Subcutaneous abdominal adipose tissue (tissue), 5 donors: ENCODE measurements around the gene CNTN5.
"Not testable (repeated sequence)": the region's sequence is repeated elsewhere in the genome, so short reads cannot be mapped to it uniquely, and the experiment has no call there.

ENCODE experiments used
- H3K27ac ChIP-seq: one replicate; pipeline ENCODE4 v1.7.0; 2013; ENCODE audit warnings: low read depth, mild to moderate bottlenecking, inconsistent platforms, low read length, moderate library complexity
- H3K27me3 ChIP-seq, 5 donors: one replicate each; pipeline ENCODE4 v1.7.0; 2013; ENCODE audit warnings: low read length in 5 of 5, inconsistent platforms in 1 of 5; ENCODE audit not compliant: control insufficient read depth in 5 of 5, insufficient read depth in 4 of 5
- H3K36me3 ChIP-seq, 5 donors: one replicate each; pipeline ENCODE4 v1.7.0; 2013; ENCODE audit warnings: low read length in 5 of 5; ENCODE audit not compliant: control insufficient read depth in 5 of 5, insufficient read depth in 5 of 5
- H3K4me1 ChIP-seq, 5 donors: one replicate each; pipeline ENCODE4 v1.7.0; 2013; ENCODE audit warnings: low read length in 5 of 5, mild to moderate bottlenecking in 3 of 5, moderate library complexity in 1 of 5; ENCODE audit not compliant: control insufficient read depth in 5 of 5, insufficient read depth in 5 of 5
- H3K4me3 ChIP-seq, 5 donors: one replicate each; pipeline ENCODE4 v1.7.0; 2013; ENCODE audit warnings: low read length in 5 of 5, low read depth in 1 of 5
- H3K9ac ChIP-seq, 5 donors: one replicate each; pipeline ENCODE4 v1.7.0; 2013; ENCODE audit warnings: low read length in 5 of 5, mild to moderate bottlenecking in 4 of 5, moderate library complexity in 3 of 5
- H3K9me3 ChIP-seq, 5 donors: one replicate each; pipeline ENCODE4 v1.7.0; 2013; ENCODE audit warnings: low read length in 5 of 5; ENCODE audit not compliant: control insufficient read depth in 5 of 5
- donor health status: healthy.
- donor health status: healthy.
- donor health status: healthy.
- donor health status: healthy.
- donor health status: healthy.

The CNTN5 gene

GRCh38 chr11:100257238-100257803, 1236.6 kb downstream of the CNTN5 start:
- not testable (repeated sequence) for H3K36me3 ChIP-seq, H3K4me1 ChIP-seq, H3K27ac ChIP-seq, H3K4me3 ChIP-seq, H3K27me3 ChIP-seq, H3K9ac ChIP-seq, H3K9me3 ChIP-seq

- Histone ChIP-seq H3K27me3 (no peaks in the 10 kb centered on the region), H3K4me1 (no peaks in the 10 kb centered on the region), H3K36me3 (no peaks in the 10 kb centered on the region), H3K27ac (no peak overlapping the region), H3K9me3 (peaks cover 0 to 10% (median 5%) of the 10 kb centered on the region in 5 donors), H3K9ac (no peak overlapping the region), H3K4me3 (no peak overlapping the region)
Measured at GRCh38 chr11:100269516-100269915, 1248.8 kb downstream of the CNTN5 start.

- H3K9ac ChIP-seq, result no peak overlapping the region
- H3K27me3 ChIP-seq, result no peaks in the 10 kb centered on the region
- no peaks in the 10 kb centered on the region for H3K36me3 ChIP-seq
- H3K27ac ChIP-seq, result no peak overlapping the region
- H3K9me3 ChIP-seq, result peaks cover 0 to 9% (median 5%) of the 10 kb centered on the region in 5 donors
- no peak overlapping the region for H3K4me3 ChIP-seq
- H3K4me1 ChIP-seq, result no peaks in the 10 kb centered on the region
Measured at GRCh38 chr11:100273066-100273815, 1252.5 kb downstream of the CNTN5 start.

- H3K9me3 ChIP-seq, H3K4me1 ChIP-seq, H3K9ac ChIP-seq, H3K4me3 ChIP-seq, H3K36me3 ChIP-seq, H3K27me3 ChIP-seq, H3K27ac ChIP-seq: not testable (repeated sequence)
Measured at GRCh38 chr11:100274466-100274865, 1253.7 kb downstream of the CNTN5 start.

- Histone ChIP-seq H3K27me3 (no peaks in the 10 kb centered on the region), H3K9ac (no peak overlapping the region), H3K4me1 (no peaks in the 10 kb centered on the region), H3K4me3 (no peak overlapping the region), H3K27ac (no peak overlapping the region), H3K9me3 (no peaks in the 10 kb centered on the region), H3K36me3 (no peaks in the 10 kb centered on the region)
Measured at GRCh38 chr11:100294748-100295147, 1274.0 kb downstream of the CNTN5 start.

- H3K9me3 ChIP-seq, result no peaks in the 10 kb centered on the region
- no peak overlapping the region for H3K9ac ChIP-seq
- no peaks in the 10 kb centered on the region for H3K36me3 ChIP-seq
- no peak overlapping the region for H3K27ac ChIP-seq
- H3K4me3 ChIP-seq, result no peak overlapping the region
- H3K27me3 ChIP-seq, result no peaks in the 10 kb centered on the region
- H3K4me1 ChIP-seq, result no peaks in the 10 kb centered on the region
Measured at GRCh38 chr11:100296051-100296679, 1275.4 kb downstream of the CNTN5 start.

- H3K9ac ChIP-seq, result no peak overlapping the region
- no peaks in the 10 kb centered on the region for H3K36me3 ChIP-seq
- H3K9me3 ChIP-seq, result no peaks in the 10 kb centered on the region
- H3K27me3 ChIP-seq, result no peaks in the 10 kb centered on the region
- no peaks in the 10 kb centered on the region for H3K4me1 ChIP-seq
- H3K4me3 ChIP-seq, result no peak overlapping the region
- no peak overlapping the region for H3K27ac ChIP-seq
Measured at GRCh38 chr11:100297516-100297915, 1276.8 kb downstream of the CNTN5 start.

- Histone ChIP-seq H3K4me3 (no peak overlapping the region), H3K9ac (no peak overlapping the region), H3K9me3 (no peaks in the 10 kb centered on the region), H3K27me3 (no peaks in the 10 kb centered on the region), H3K36me3 (no peaks in the 10 kb centered on the region), H3K4me1 (no peaks in the 10 kb centered on the region), H3K27ac (no peak overlapping the region)
Measured at GRCh38 chr11:100302824-100303223, 1282.1 kb downstream of the CNTN5 start.

GRCh38 chr11:100303897-100304296, 1283.1 kb downstream of the CNTN5 start:
- H3K4me1 ChIP-seq, result no peaks in the 10 kb centered on the region
- no peak overlapping the region for H3K4me3 ChIP-seq
- H3K27ac ChIP-seq, result no peak overlapping the region
- no peaks in the 10 kb centered on the region for H3K36me3 ChIP-seq
- no peaks in the 10 kb centered on the region for H3K9me3 ChIP-seq
- no peaks in the 10 kb centered on the region for H3K27me3 ChIP-seq
- no peak overlapping the region for H3K9ac ChIP-seq

- no peaks in the 10 kb centered on the region for H3K9me3 ChIP-seq
- H3K4me3 ChIP-seq, result no peak overlapping the region
- H3K27me3 ChIP-seq, result no peaks in the 10 kb centered on the region
- no peaks in the 10 kb centered on the region for H3K4me1 ChIP-seq
- H3K36me3 ChIP-seq, result no peaks in the 10 kb centered on the region
- no peak overlapping the region for H3K27ac ChIP-seq
- H3K9ac ChIP-seq, result no peak overlapping the region
Measured at GRCh38 chr11:100308202-100308601, 1287.5 kb downstream of the CNTN5 start.
